Osteocyte (in vitro differentiated cells): ENCODE data around the gene PDGFA. TPM values are rescaled to one million over a fixed set of nuclear protein-coding genes. Genes with fewer than 3 reads are reported as not detected.

Experiments
- DNase-seq: peaks from one replicate; pipeline ENCODE4 v3.0.0; 2021; ENCODE audit warnings: mixed read lengths; ENCODE audit not compliant: unreplicated experiment; ENCODE audit errors: extremely low spot score
- H3K27ac Mint-ChIP-seq: one replicate; pipeline ENCODE4 v1.8.0; 2021; ENCODE audit warnings: mild to moderate bottlenecking, mixed read lengths; ENCODE audit not compliant: unreplicated experiment
- H3K27me3 Mint-ChIP-seq: one replicate; pipeline ENCODE4 v1.8.0; 2021; ENCODE audit warnings: mixed read lengths; ENCODE audit not compliant: unreplicated experiment
- H3K36me3 Mint-ChIP-seq: one replicate; pipeline ENCODE4 v1.8.0; 2021; ENCODE audit warnings: mixed read lengths; ENCODE audit not compliant: unreplicated experiment
- H3K4me1 Mint-ChIP-seq: one replicate; pipeline ENCODE4 v1.8.0; 2021; ENCODE audit warnings: mixed read lengths; ENCODE audit not compliant: unreplicated experiment
- H3K4me3 Mint-ChIP-seq: one replicate; pipeline ENCODE4 v1.8.0; 2021; ENCODE audit warnings: mild to moderate bottlenecking, moderate library complexity, mixed read lengths; ENCODE audit not compliant: unreplicated experiment
- H3K9me3 Mint-ChIP-seq: one replicate; pipeline ENCODE4 v1.8.0; 2021; ENCODE audit warnings: mixed read lengths; ENCODE audit not compliant: unreplicated experiment
- CTCF ChIP-seq: fragments of 200-600 bp; sonication (generic); IDR thresholded peaks from 2 replicates; pipeline ENCODE4 v1.5.0; 2021; ENCODE audit warnings: antibody characterized with exemption, mild to moderate bottlenecking, moderate library complexity
- total RNA-seq: library from RNA; stranded (reverse); gene quantifications from 2 replicates; pipeline ENCODE4 v1.2.1, GENCODE V29; 2021

Gene PDGFA
- total RNA-seq, 1 donor from 2014 or later: 93.6 TPM

- no peak overlapping the region for H3K4me3 Mint-ChIP-seq
- no peaks in the 10 kb centered on the region for H3K27me3 Mint-ChIP-seq
- no peak for DNase-seq
- no peak overlapping the region for H3K27ac Mint-ChIP-seq
- peaks cover 33% of the 10 kb centered on the region for H3K4me1 Mint-ChIP-seq
- TF ChIP-seq CTCF: no peak
- peaks cover 19% of the 10 kb centered on the region for H3K36me3 Mint-ChIP-seq
- no peaks in the 10 kb centered on the region for H3K9me3 Mint-ChIP-seq
Measured at GRCh38 chr7:512146-512510, 7.5 kb downstream of the PDGFA start.

- DNase-seq: no peak
- TF ChIP-seq CTCF: no peak
- Mint-ChIP-seq H3K27me3 (no peaks in the 10 kb centered on the region), H3K4me1 (peaks cover 33% of the 10 kb centered on the region), H3K36me3 (peaks cover 19% of the 10 kb centered on the region), H3K9me3 (no peaks in the 10 kb centered on the region), H3K4me3 (no peak overlapping the region), H3K27ac (no peak overlapping the region)
Measured at GRCh38 chr7:511476-512145, 8.0 kb downstream of the PDGFA start.

GRCh38 chr7:510782-511281 lies 8.8 kb downstream of the PDGFA start:
- no peak for DNase-seq
- no peaks in the 10 kb centered on the region for H3K9me3 Mint-ChIP-seq
- no peak overlapping the region for H3K4me3 Mint-ChIP-seq
- H3K36me3 Mint-ChIP-seq: peaks cover 20% of the 10 kb centered on the region
- no peak for TF ChIP-seq CTCF
- H3K4me1 Mint-ChIP-seq: peaks cover 27% of the 10 kb centered on the region
- no peaks in the 10 kb centered on the region for H3K27me3 Mint-ChIP-seq
- no peak overlapping the region for H3K27ac Mint-ChIP-seq

- Mint-ChIP-seq H3K27ac (no peak overlapping the region), H3K4me3 (no peak overlapping the region), H3K4me1 (peaks cover 25% of the 10 kb centered on the region), H3K27me3 (no peaks in the 10 kb centered on the region), H3K36me3 (peaks cover 26% of the 10 kb centered on the region), H3K9me3 (no peaks in the 10 kb centered on the region)
- DNase-seq: no peak
- no peak for TF ChIP-seq CTCF
Measured at GRCh38 chr7:510131-510481, 9.5 kb downstream of the PDGFA start.

GRCh38 chr7:509426-510130 lies 10.1 kb downstream of the PDGFA start:
- Mint-ChIP-seq H3K9me3 (no peaks in the 10 kb centered on the region), H3K36me3 (peaks cover 29% of the 10 kb centered on the region), H3K4me3 (no peak overlapping the region), H3K27ac (no peak overlapping the region), H3K4me1 (peaks cover 24% of the 10 kb centered on the region), H3K27me3 (no peaks in the 10 kb centered on the region)
- DNase-seq: no peak
- no peak for TF ChIP-seq CTCF
